Mesenchymal stem cell (in vitro differentiated cells and primary cell): Measurements from ENCODE around the gene DHX8.
A peak's percentile ranks its signal among the peaks of the same experiment; 100 is the strongest.

Experiments used
- DNase-seq: peaks from one replicate; pipeline ENCODE4 v3.0.0-alpha.2; 2013
- H2AFZ ChIP-seq: one replicate; pipeline ENCODE4 v1.6.1; 2013; ENCODE audit warnings: low read depth, mild to moderate bottlenecking, control low read depth, inconsistent platforms, low read length, moderate library complexity
- H2AK5ac ChIP-seq: 2 replicates; pipeline ENCODE4 v1.6.1; 2013; ENCODE audit warnings: low read length, moderate library complexity, mild to moderate bottlenecking, inconsistent platforms; ENCODE audit not compliant: severe bottlenecking
- H2BK120ac ChIP-seq: one replicate; pipeline ENCODE4 v1.6.1; 2013; ENCODE audit warnings: low read depth, mild to moderate bottlenecking, inconsistent platforms, low read length, moderate library complexity
- H2BK12ac ChIP-seq, 2 experiments: one replicate each; pipeline ENCODE4 v1.6.1; 2013; ENCODE audit warnings: inconsistent platforms in 2 of 2, low read length in 2 of 2, mild to moderate bottlenecking in 2 of 2, moderate library complexity in 2 of 2, control low read depth in 1 of 2
- H2BK15ac ChIP-seq: one replicate; pipeline ENCODE4 v1.6.1; 2013; ENCODE audit warnings: mild to moderate bottlenecking, low read depth, inconsistent platforms; ENCODE audit not compliant: poor library complexity, severe bottlenecking
- H2BK5ac ChIP-seq: 2 replicates; pipeline ENCODE4 v1.6.1; 2013; ENCODE audit warnings: low read depth, mild to moderate bottlenecking, low read length, control low read depth, inconsistent platforms; ENCODE audit not compliant: poor library complexity, severe bottlenecking
- H3K14ac ChIP-seq, 2 experiments: one replicate each; pipeline ENCODE4 v1.6.1; 2013; ENCODE audit warnings: inconsistent platforms in 2 of 2, low read length in 2 of 2, control low read depth in 1 of 2, mild to moderate bottlenecking in 1 of 2, moderate library complexity in 1 of 2
- H3K18ac ChIP-seq, 2 experiments: one replicate each; pipeline ENCODE4 v1.6.1; 2013; ENCODE audit warnings: inconsistent platforms in 2 of 2, low read length in 2 of 2, control low read depth in 1 of 2, low read depth in 1 of 2, mild to moderate bottlenecking in 1 of 2
- H3K23ac ChIP-seq, 2 experiments: one replicate each; pipeline ENCODE4 v1.6.1; 2013; ENCODE audit warnings: inconsistent platforms in 2 of 2, low read length in 2 of 2, mild to moderate bottlenecking in 2 of 2, moderate library complexity in 2 of 2, control low read depth in 1 of 2
- H3K27ac ChIP-seq: 2 replicates; pipeline ENCODE4 v1.5.1; 2013; ENCODE audit warnings: mild to moderate bottlenecking, moderate library complexity, low read length, control low read depth, inconsistent platforms; ENCODE audit not compliant: poor library complexity, severe bottlenecking
- H3K27me3 ChIP-seq, 2 experiments: 2 replicates each; pipeline versions ENCODE4 v1.6.1 to v1.7.0; 2013; ENCODE audit warnings: low read length in 2 of 2, mild to moderate bottlenecking in 2 of 2, moderate library complexity in 2 of 2, control low read depth in 1 of 2, inconsistent platforms in 1 of 2; ENCODE audit not compliant: control insufficient read depth in 1 of 2, insufficient read depth in 1 of 2
- H3K36me3 ChIP-seq, 2 experiments: 2 replicates each; pipeline versions ENCODE4 v1.6.1 to v1.7.0; 2013; ENCODE audit warnings: low read length in 2 of 2, control low read depth in 1 of 2, inconsistent platforms in 1 of 2, low read depth in 1 of 2, mild to moderate bottlenecking in 1 of 2; ENCODE audit not compliant: insufficient read depth in 2 of 2, control insufficient read depth in 1 of 2
- H3K4ac ChIP-seq, 2 experiments: one replicate each; pipeline ENCODE4 v1.6.1; 2013; ENCODE audit warnings: inconsistent platforms in 2 of 2, low read length in 2 of 2, mild to moderate bottlenecking in 2 of 2, moderate library complexity in 2 of 2, control low read depth in 1 of 2, low read depth in 1 of 2
- H3K4me1 ChIP-seq: 2 replicates; pipeline ENCODE4 v1.6.1; 2013; ENCODE audit warnings: low read depth, low read length, control low read depth; ENCODE audit not compliant: control insufficient read depth, insufficient read depth
- H3K4me2 ChIP-seq: 2 replicates; pipeline ENCODE4 v1.6.1; 2013; ENCODE audit warnings: low read length, mild to moderate bottlenecking, inconsistent platforms; ENCODE audit not compliant: poor library complexity, severe bottlenecking
- H3K4me3 ChIP-seq, 2 experiments: 2 replicates each; pipeline versions ENCODE4 v1.5.1 to v1.7.0; 2013; ENCODE audit warnings: low read length in 2 of 2, mild to moderate bottlenecking in 2 of 2, control low read depth in 1 of 2, low read depth in 1 of 2; ENCODE audit not compliant: insufficient read depth in 1 of 2
- H3K79me1 ChIP-seq: replicated peaks from 2 replicates; pipeline ENCODE4 v1.6.1; 2013; ENCODE audit warnings: mild to moderate bottlenecking, control low read depth, low read length, inconsistent platforms; ENCODE audit not compliant: poor library complexity, severe bottlenecking
- H3K9ac ChIP-seq: 2 replicates; pipeline ENCODE4 v1.7.0; 2013; ENCODE audit warnings: mild to moderate bottlenecking, low read length, moderate library complexity
- H3K9me3 ChIP-seq: 2 replicates; pipeline ENCODE4 v1.7.0; 2013; ENCODE audit warnings: mild to moderate bottlenecking, low read length; ENCODE audit not compliant: control insufficient read depth
- H4K8ac ChIP-seq: one replicate; pipeline ENCODE4 v1.6.1; 2013; ENCODE audit warnings: inconsistent platforms, mild to moderate bottlenecking, low read length, moderate library complexity
- H4K91ac ChIP-seq: one replicate; pipeline ENCODE4 v1.6.1; 2013; ENCODE audit warnings: mild to moderate bottlenecking, low read length, inconsistent platforms
- WGBS: methylation state at CpG from one replicate; pipeline ENCODE4 v1.1.7; 2013; ENCODE audit warnings: mixed read lengths; 5-methylcytosine and 5-hydroxymethylcytosine counted together

The DHX8 gene

DNA sequence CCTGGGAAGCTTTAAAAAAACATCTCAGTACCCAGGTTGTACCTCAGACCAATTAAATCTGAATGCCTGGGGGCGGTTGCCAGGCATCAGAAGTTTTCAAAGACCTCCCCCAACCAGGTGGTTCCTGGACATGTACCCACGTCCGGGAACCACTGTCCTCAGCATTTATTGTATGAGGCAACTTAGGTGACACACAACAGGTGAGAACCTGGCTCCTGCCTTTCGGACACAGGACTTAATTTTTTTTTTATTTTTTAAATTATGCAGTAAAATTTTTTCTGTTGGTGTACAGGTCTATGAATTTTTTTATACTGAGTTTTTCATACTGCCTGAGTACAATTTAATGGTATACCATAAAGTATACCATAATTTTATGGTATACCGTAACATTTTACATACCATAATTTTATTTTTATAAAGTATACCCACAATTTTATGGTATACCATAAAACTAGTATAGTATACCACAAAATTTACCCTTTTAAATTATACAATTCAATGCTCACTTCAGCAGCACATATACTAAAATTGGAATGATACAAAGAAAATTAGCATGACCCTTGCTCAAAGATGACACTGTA, 38.7 kb upstream of the DHX8 start:
- Histone ChIP-seq H3K4me3 (no peak overlapping the region), H2AK5ac (peak overlapping the region; percentile 49), H2AFZ (no peak overlapping the region), H4K91ac (no peak overlapping the region), H3K14ac (no peak overlapping the region), H2BK120ac (no peak overlapping the region), H3K36me3 (no peaks in the 10 kb centered on the region), H3K23ac (no peak overlapping the region), H3K4ac (peak overlapping the region in 1 of 2 experiments; percentile 49), H2BK5ac (no peak overlapping the region), H3K4me2 (no peak overlapping the region), H3K9me3 (no peaks in the 10 kb centered on the region), H3K27me3 (no peaks in the 10 kb centered on the region), H4K8ac (no peak overlapping the region), H2BK15ac (no peak overlapping the region), H2BK12ac (peak overlapping the region in 1 of 2 experiments; percentile 59), H3K27ac (peak overlapping the region; percentile 35), H3K79me1 (no peaks in the 10 kb centered on the region), H3K18ac (peak overlapping the region; percentile 19 to 38), H3K9ac (no peak overlapping the region), H3K4me1 (peaks cover 7% of the 10 kb centered on the region)
- no peak for DNase-seq
- 98% methylated on average over 3 of the region's 5 CpGs for WGBS

GRCh38 chr17:43446773-43447172, 37.0 kb upstream of the DHX8 start:
- no peaks in the 10 kb centered on the region for H3K36me3 ChIP-seq
- H2AFZ ChIP-seq = no peak overlapping the region
- no peak overlapping the region for H2AK5ac ChIP-seq
- H3K4me2 ChIP-seq = no peak overlapping the region
- no peaks in the 10 kb centered on the region for H3K9me3 ChIP-seq
- no peak overlapping the region for H3K4ac ChIP-seq
- WGBS = 96% methylated on average over 5 of the region's 5 CpGs
- no peak overlapping the region for H3K4me3 ChIP-seq
- peaks cover 7% of the 10 kb centered on the region for H3K4me1 ChIP-seq
- no peak for DNase-seq
- H4K8ac ChIP-seq = no peak overlapping the region
- H2BK15ac ChIP-seq = no peak overlapping the region
- H4K91ac ChIP-seq = no peak overlapping the region
- no peak overlapping the region for H3K18ac ChIP-seq
- no peaks in the 10 kb centered on the region for H3K27me3 ChIP-seq
- H3K27ac ChIP-seq = no peak overlapping the region
- H3K14ac ChIP-seq = peak overlapping the region in 1 of 2 experiments; percentile 29
- H2BK120ac ChIP-seq = no peak overlapping the region
- no peaks in the 10 kb centered on the region for H3K79me1 ChIP-seq
- no peak overlapping the region for H3K23ac ChIP-seq
- H2BK5ac ChIP-seq = no peak overlapping the region
- H2BK12ac ChIP-seq = no peak overlapping the region
- no peak overlapping the region for H3K9ac ChIP-seq

GRCh38 chr17:43448720-43449469, 34.9 kb upstream of the DHX8 start:
- Histone ChIP-seq H3K4me1 (peaks cover 7% of the 10 kb centered on the region), H3K9me3 (no peaks in the 10 kb centered on the region), H2AK5ac (peak overlapping the region; percentile 58), H3K79me1 (no peaks in the 10 kb centered on the region), H3K27ac (no peak overlapping the region), H2AFZ (no peak overlapping the region), H4K8ac (no peak overlapping the region), H3K4me2 (no peak overlapping the region), H3K4me3 (no peak overlapping the region), H2BK12ac (no peak overlapping the region), H3K23ac (no peak overlapping the region), H2BK5ac (no peak overlapping the region), H2BK15ac (no peak overlapping the region), H3K4ac (no peak overlapping the region), H3K27me3 (no peaks in the 10 kb centered on the region), H2BK120ac (no peak overlapping the region), H4K91ac (no peak overlapping the region), H3K14ac (no peak overlapping the region), H3K36me3 (no peaks in the 10 kb centered on the region), H3K18ac (no peak overlapping the region), H3K9ac (no peak overlapping the region)
- no peak for DNase-seq
- WGBS = 90% methylated on average over 4 of the region's 7 CpGs

DNA sequence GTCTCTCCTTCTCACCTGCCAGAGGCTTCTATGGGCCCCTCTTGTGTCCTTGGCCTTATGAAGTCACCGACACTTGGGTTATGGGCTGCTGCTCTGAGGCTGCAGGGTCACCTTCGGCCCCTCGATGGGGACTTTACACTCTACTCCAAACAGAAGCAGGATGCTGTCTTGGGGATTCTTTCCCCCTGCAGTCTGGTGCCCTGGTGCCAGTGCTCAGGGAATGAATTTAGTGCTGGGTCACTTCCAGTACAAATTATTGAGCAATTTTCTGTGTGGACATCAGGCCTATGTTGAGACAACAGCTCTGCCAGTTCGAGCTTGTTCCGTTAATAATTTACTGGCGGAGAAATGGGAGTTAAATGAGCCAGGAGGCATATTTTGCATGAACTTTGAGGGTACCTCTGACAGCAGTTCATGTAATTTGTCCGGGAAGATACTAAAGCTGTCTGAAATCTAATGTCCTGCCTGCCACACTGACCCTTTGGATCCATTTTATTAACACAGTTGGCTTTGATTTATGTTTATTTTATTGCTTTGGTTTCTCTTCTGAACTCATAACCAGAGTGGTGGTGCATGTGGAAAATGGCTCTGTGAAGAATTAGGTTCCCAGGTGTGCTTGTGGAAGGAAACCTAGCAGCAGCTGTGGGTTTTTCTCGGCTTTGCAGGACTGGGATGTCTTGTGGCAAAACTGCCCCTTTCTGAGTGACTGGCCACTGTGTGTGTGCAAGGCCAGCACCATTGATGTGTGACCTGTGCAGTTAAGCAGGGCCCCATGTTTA, 34.1 kb upstream of the DHX8 start:
- Histone ChIP-seq H3K9ac (no peak overlapping the region), H3K4me1 (peaks cover 7% of the 10 kb centered on the region), H3K27me3 (no peaks in the 10 kb centered on the region), H2BK120ac (no peak overlapping the region), H3K4me2 (no peak overlapping the region), H4K91ac (no peak overlapping the region), H3K27ac (no peak overlapping the region), H3K36me3 (no peaks in the 10 kb centered on the region), H3K4me3 (no peak overlapping the region), H2BK15ac (no peak overlapping the region), H4K8ac (no peak overlapping the region), H2BK12ac (no peak overlapping the region), H3K9me3 (no peaks in the 10 kb centered on the region), H2AK5ac (no peak overlapping the region), H3K79me1 (no peaks in the 10 kb centered on the region), H2AFZ (no peak overlapping the region), H3K4ac (no peak overlapping the region), H2BK5ac (no peak overlapping the region), H3K14ac (no peak overlapping the region), H3K18ac (no peak overlapping the region), H3K23ac (no peak overlapping the region)
- WGBS = 80% methylated on average over 8 of the region's 8 CpGs
- no peak for DNase-seq
